Hepatic stellate cell (primary cell): ENCODE data around the gene CHPF2.

Experiments
- DNase-seq: peaks from one replicate; pipeline ENCODE4 v3.0.0; 2011; ENCODE audit warnings: low spot score

Gene CHPF2

GRCh38 chr7:151232091-151232916 is at the start of gene CHPF2:
Gene CHPF2, plus strand, starts transcription at chr7:151232483. Its CDS starts 1,529 bp downstream, at chr7:151234012.
- peak; percentile 98 for DNase-seq

GRCh38 chr7:151185762-151186639 is 46.3 kb upstream of the CHPF2 start:
- no peak for DNase-seq

- DNase-seq, result no peak
Measured at GRCh38 chr7:151186640-151187408, 45.5 kb upstream of the CHPF2 start, which contains the start of gene ASB10. Gene ASB10, minus strand, starts transcription at chr7:151187250. Its CDS starts 120 bp downstream, at chr7:151187130.

GRCh38 chr7:151187409-151188251 is 44.7 kb upstream of the CHPF2 start:
- no peak for DNase-seq

GRCh38 chr7:151188252-151188542 is 44.1 kb upstream of the CHPF2 start:
- no peak for DNase-seq

GRCh38 chr7:151189038-151189437 is 43.2 kb upstream of the CHPF2 start:
- no peak for DNase-seq

- no peak for DNase-seq
Measured at GRCh38 chr7:151191544-151191943, 40.7 kb upstream of the CHPF2 start.

- DNase-seq, result no peak
Measured at GRCh38 chr7:151192002-151192539, 40.2 kb upstream of the CHPF2 start.

- no peak for DNase-seq
Measured at GRCh38 chr7:151193203-151193978, 38.9 kb upstream of the CHPF2 start.

GRCh38 chr7:151194188-151194587 is 38.1 kb upstream of the CHPF2 start:
- no peak for DNase-seq

- DNase-seq, result no peak
Measured at GRCh38 chr7:151195616-151196450, 36.5 kb upstream of the CHPF2 start.

GRCh38 chr7:151197932-151198331 is 34.4 kb upstream of the CHPF2 start:
- no peak for DNase-seq

- DNase-seq, result no peak
Measured at GRCh38 chr7:151198945-151199848, 33.1 kb upstream of the CHPF2 start.

GRCh38 chr7:151201344-151201743 is 30.9 kb upstream of the CHPF2 start:
- no peak for DNase-seq

GRCh38 chr7:151201751-151202150 is 30.5 kb upstream of the CHPF2 start:
- no peak for DNase-seq

- DNase-seq, result no peak
Measured at GRCh38 chr7:151202836-151203235, 29.4 kb upstream of the CHPF2 start.

GRCh38 chr7:151204383-151205032 is 27.8 kb upstream of the CHPF2 start:
- DNase-seq, result no peak

- DNase-seq, result no peak
Measured at GRCh38 chr7:151205730-151206129, 26.6 kb upstream of the CHPF2 start.
